Measurements from ENCODE around the gene NCAM2.

The NCAM2 gene

DNA sequence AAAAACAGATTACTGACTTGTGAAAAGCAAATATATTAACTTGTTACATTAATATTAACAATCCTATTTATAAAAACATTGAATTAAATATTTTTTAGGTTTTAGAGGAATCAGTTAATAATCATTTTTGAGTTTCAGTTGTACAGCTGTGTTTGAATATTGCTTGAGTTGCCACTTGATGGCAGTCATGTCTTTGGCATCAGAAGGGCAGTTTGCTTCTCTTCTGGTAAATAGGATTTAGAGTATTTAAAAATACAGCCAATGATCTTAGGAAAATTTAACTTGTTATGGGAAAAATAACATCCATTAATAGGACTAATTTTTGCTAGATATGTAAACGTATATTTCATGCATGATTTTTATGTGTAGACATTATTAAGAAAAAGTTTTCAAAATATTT lies 234.1 kb downstream of the NCAM2 start:
- DNase-seq: no peak

- DNase-seq: no peak
These were observed 234.8 kb downstream of the NCAM2 start for GRCh38 chr21:21233051-21233450.

DNA sequence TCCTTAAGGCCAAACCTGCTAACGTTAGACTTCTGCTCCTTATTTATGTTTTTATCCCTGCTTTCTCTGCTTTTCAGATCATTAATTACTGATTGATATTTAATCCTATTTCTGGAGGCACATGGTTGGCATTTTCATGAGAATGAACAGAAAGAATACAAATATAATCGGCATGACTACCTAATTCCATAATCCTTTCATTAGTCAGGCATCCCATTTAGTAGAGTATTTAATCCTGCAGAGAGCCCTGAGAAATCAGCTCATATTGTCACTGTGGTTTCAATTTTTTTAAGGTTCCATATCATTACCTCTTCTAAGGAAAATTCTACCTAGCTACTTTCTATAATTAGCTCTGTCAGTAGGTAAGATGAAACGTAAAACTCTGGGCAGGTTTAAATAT lies 238.8 kb downstream of the NCAM2 start:
- no peak for DNase-seq

DNA sequence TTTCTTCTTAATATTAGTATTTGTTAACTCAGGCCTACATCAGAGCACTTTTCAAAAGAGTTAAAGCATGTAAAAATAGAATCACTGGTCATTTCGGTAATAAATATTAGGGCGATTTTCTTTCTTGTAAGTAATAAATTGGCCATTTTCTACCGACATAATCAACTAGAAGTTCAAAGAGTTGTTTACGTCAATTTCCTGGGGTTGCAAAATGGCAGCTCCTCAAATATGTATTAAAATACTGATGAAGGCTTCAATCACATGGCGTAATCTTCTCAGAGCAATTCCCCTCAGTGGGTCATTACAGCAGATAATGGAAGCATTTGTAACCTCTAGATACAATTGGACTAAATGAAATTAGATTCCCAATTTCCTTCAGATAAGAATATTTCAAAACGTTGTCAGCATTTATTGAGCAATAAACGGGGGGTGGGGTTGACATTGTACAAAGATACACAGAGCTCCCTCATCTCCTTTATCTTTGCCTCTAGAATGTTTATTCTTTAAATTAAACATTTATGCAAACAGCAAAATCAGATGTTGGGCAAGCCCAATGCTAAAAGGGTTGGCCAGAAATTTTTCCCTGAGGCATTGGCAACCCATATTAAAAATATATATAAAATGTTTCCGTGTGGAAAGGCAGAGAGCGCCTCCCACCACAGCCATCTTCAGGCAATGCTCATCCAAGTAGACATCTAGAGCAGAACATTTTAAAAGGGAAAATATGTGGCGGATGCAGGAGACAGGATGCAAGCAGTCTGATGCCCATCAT lies 240.6 kb downstream of the NCAM2 start:
- DNase-seq: no peak

GRCh38 chr21:21241391-21241790 lies 243.2 kb downstream of the NCAM2 start:
- DNase-seq: no peak

DNA sequence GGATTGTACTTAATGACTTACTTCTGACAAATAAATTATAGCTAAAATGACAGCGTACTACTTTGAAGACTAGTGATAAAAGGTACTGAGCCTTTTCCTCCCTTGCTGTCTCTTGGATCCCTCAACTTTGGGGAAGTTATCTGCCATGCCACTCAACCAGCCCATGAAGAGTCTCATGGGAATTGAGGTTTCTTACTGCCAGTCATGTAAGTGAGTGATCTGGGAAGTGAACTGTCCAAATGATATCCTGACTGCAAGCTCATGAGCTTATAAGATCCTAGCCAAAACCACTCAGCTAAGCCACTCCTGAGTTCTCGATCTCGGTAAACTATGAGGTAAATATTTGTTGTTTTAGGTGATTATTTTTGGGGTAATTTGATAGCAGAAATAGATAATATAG lies 247.8 kb downstream of the NCAM2 start:
- DNase-seq: no peak

DNA sequence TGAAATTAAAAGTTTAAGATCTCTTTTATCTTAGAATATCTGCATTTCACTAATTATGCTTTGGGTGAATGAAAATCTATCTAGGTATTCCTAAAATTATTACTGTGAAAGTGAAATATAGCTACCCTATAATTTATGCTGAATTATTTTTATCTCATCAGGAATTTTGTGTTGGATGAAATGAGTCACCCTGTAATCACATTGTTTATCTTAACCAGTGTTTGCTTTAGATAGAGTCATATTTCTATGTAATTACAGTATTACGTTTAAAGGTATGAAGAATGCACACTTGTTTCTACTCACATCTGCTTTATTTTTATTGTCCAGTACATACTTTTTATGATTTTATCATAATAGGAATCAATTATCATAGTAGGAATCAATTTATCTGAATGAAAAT lies 249.2 kb downstream of the NCAM2 start:
- DNase-seq: no peak

GRCh38 chr21:21262048-21262447 lies 263.8 kb downstream of the NCAM2 start:
- no peak for DNase-seq

DNA sequence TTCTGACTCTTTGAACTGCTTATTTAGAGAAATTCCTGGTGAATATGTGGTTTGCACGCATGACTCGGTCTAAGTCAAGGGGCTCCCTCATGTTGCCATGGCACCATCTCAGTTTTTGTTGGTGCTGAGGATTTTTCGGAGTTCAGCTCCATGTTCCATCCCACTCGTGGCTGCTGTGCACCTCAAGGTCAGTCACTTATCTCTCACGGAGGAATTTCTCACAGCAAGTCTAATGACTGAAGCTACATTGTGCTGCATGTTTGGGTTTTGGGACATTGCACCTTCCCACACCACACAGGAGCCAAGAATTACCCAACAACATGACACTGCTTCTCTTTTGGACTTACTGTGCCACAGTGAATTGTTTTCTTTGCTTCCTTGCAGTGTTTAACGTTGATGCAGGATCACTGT lies 269.9 kb downstream of the NCAM2 start:
- no peak for DNase-seq

- DNase-seq: no peak
These were observed 270.7 kb downstream of the NCAM2 start for GRCh38 chr21:21268885-21269284.

DNA sequence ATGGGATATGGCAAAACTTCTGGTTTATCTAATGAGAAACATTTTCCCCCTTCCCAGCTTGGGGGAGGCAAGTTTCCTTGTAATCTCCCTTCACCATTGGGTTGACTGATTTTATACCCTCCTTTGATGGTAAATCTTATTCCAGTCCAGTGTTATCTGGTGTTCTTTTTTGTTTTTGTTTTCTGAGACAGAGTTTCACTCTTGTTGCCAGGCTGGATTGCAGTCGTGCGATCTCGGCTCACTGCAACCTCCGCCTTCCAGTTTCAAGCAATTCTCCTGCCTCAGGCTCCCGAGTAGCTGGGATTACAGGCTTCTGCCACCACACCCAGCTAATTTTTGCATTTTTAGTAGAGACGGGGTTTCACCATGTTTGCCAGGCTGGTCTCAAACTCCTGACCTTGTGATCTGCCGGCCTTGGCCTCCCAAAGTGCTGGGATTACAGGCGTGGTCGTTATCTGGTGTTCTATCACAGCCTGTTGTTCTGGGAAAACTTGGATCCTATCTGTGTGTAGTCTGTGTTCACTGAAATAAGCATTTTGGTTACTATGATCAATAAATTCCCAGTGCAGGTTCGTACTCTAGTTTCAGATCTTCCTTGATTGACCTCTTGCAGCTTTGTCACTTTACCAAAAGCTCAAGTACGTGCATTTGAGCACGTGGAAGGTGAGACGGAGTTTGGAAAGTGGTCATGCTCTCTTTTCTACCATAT lies 281.1 kb downstream of the NCAM2 start:
- no peak for DNase-seq

GRCh38 chr21:21283810-21284209 lies 285.6 kb downstream of the NCAM2 start:
- no peak for DNase-seq

DNA sequence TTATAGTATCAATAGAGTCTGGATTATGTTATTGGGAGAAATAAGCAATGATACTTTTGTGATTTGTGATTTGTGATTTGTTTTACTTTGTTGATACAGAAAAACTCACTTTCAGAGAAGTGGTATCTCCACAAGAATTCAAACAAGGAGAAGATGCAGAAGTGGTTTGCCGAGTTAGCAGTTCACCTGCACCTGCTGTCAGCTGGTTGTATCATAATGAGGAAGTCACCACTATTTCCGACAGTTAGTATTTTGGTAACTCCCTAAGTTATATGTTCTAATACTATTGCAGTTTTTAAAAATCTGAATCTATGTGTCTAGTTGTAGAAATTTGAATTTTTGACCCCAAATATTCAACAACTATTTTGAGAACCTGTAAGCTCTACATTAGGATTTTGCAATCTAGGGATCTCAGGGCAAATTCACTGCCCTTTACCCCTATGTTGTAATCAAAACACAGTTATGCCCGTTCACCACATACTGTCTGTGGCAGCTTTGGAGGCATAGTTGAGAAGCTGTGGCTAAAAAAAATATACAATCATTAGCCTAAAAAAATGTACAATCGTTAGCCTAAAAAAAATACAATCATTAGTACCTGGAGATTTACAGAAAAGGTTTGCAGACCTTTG lies 288.1 kb downstream of the NCAM2 start:
- no peak for DNase-seq

DNA sequence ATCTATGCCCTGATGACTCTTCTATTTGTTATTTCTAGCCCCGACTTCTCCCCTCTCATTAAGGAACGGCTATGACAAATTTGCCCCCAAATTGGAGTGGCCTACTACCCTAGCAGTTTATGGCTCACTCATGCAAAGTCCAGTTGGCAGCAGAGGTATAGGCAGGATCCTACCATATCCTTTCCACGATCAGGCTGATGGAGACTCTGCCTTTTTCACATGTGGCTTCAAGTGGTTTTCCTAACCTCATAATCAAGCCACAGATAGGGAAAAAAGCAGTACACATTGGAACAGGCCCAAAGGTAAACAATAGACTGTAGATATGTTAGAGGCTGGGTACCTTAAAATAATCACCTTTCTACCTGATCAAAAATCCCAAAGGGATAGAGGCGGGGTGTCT lies 292.5 kb downstream of the NCAM2 start:
- DNase-seq: no peak

GRCh38 chr21:21291883-21292569 lies 293.8 kb downstream of the NCAM2 start:
- DNase-seq: no peak

DNA sequence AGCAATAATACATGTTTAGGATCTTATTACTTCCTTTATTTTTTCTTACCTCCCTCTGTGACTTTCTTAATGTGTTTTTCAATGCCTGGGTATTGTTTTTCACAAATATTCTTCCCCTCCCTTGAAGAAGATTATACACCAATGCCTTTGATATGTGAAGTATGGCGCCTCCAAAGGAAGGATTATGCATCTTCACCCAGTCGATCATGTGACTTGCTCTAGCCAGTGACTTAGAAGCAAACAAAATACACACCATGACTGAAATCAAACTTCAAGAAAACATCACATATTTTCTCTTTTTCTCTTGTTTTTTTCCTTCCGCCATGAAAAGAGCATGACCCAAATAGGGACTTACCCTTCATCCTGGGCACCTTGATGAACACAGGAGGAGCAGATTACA lies 297.1 kb downstream of the NCAM2 start:
- DNase-seq: no peak

GRCh38 chr21:21297211-21297610 lies 299.0 kb downstream of the NCAM2 start:
- no peak for DNase-seq

GRCh38 chr21:21301013-21301412 lies 302.8 kb downstream of the NCAM2 start:
- DNase-seq: no peak

- no peak for DNase-seq
These were observed 311.3 kb downstream of the NCAM2 start for GRCh38 chr21:21309510-21309909.

DNA sequence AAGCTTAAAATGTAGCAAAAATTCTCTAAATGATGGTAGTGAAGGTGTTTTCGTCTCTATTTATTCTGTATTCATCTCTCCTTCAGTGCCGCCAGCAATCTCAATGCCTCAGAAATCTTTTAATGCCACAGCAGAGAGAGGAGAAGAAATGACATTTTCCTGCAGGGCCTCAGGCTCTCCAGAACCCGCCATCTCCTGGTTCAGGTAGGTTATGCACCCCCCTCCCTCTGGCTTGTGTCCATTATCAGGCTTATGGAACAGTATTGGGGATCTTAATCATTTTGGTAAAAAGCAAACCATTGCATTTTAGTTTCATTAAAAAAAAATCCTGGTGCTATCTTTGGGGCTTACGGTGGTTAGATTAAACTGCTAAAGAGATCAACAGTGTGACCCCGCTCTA lies 326.1 kb downstream of the NCAM2 start:
- DNase-seq: no peak

DNA sequence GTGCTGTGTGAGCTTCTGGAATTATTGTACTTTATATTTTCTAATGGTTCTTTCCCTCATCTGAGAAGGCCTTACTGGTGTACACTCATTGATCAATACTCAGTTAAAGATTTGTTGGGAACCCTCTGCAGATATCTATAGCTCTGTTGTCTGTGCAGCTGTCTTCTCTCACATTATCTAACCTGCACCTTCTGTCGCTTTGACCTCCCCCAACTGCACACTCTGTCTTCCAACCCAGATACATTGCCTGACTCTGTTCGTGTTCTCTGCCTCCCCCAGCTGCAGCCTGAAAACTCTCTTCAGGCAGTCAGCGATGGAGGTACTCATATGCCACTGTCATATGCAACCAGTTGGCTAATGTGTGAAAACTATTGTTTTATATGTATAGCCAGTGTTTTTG lies 334.3 kb downstream of the NCAM2 start:
- DNase-seq: no peak

GRCh38 chr21:21341041-21341440 lies 342.8 kb downstream of the NCAM2 start:
- DNase-seq: no peak

- DNase-seq: no peak
These were observed 347.1 kb downstream of the NCAM2 start for GRCh38 chr21:21345296-21345695.

- no peak for DNase-seq
These were observed 347.7 kb downstream of the NCAM2 start for GRCh38 chr21:21345872-21346271.

Data from stimulated activated naive CD4-positive, alpha-beta T cell (primary cell).